IMR-90 (cell line): ENCODE results near the gene GTF2A1. TPM values are rescaled to one million over a fixed set of nuclear protein-coding genes. Genes with fewer than 3 reads are reported as not detected.

Experiments used
- ATAC-seq: fragments of 200-7000 bp; cut with Tn5 transposase; 2 replicates; pipeline ENCODE4 v1.9.1; 2020; ENCODE audit warnings: low read depth, mild to moderate bottlenecking, moderate library complexity
- BruUV-seq: library from RNA; stranded (reverse); fragments of 400-500 nt; replicated peaks from 2 replicates; lab custom pipeline; 2021; lab: Mats Ljungman, UMichigan
- CTCF ChIA-PET: fragments of 300-600 bp; formaldehyde crosslinking; extraction: SDS; loops from one replicate; lab custom pipeline; 2021; ENCODE audit warnings: antibody characterized with exemption; lab: Yijun Ruan, JAX
- POLR2A ChIA-PET: fragments of 300-600 bp; sonication (Branson Sonifier 250); formaldehyde crosslinking; loops from one replicate; lab custom pipeline; 2022; ENCODE audit warnings: antibody characterized with exemption; ENCODE audit not compliant: unreplicated experiment; lab: Charles Lee
- DNase-seq: peaks from one replicate; pipeline ENCODE4 v3.0.0; 2013
- H2AFZ ChIP-seq: replicated peaks from 2 replicates; pipeline ENCODE3; 2013; ENCODE audit warnings: low read length, mild to moderate bottlenecking; ENCODE audit not compliant: poor library complexity
- H2AK5ac ChIP-seq: 2 replicates; pipeline ENCODE4 v1.6.1; 2013; ENCODE audit warnings: low read depth, low read length, inconsistent platforms
- H2AK9ac ChIP-seq: replicated peaks from 2 replicates; pipeline ENCODE3; 2013; ENCODE audit warnings: mild to moderate bottlenecking, low read depth, low read length, moderate library complexity; ENCODE audit not compliant: poor library complexity
- H2BK120ac ChIP-seq: 2 replicates; pipeline ENCODE4 v1.6.1; 2013; ENCODE audit warnings: low read depth, low read length, inconsistent platforms
- H2BK15ac ChIP-seq: 3 replicates; pipeline ENCODE4 v1.6.1; 2013; ENCODE audit warnings: low read depth, low read length, inconsistent platforms
- H2BK20ac ChIP-seq: 2 replicates; pipeline ENCODE4 v1.6.1; 2013; ENCODE audit warnings: low read depth, mild to moderate bottlenecking, inconsistent platforms, low read length, moderate library complexity
- H2BK5ac ChIP-seq: 2 replicates; pipeline ENCODE4 v1.6.1; 2013; ENCODE audit warnings: mild to moderate bottlenecking, low read depth, low read length, inconsistent platforms; ENCODE audit not compliant: poor library complexity, severe bottlenecking
- H3K14ac ChIP-seq: replicated peaks from 2 replicates; pipeline ENCODE4 v1.6.1; 2013; ENCODE audit warnings: low read depth, low read length, inconsistent platforms
- H3K18ac ChIP-seq: 2 replicates; pipeline ENCODE4 v1.6.1; 2013; ENCODE audit warnings: low read depth, low read length, control low read depth
- H3K23ac ChIP-seq: 2 replicates; pipeline ENCODE4 v1.6.1; 2013; ENCODE audit warnings: low read depth, low read length, inconsistent platforms
- H3K27ac ChIP-seq: 2 replicates; pipeline ENCODE4 v1.5.1; 2013; ENCODE audit warnings: mild to moderate bottlenecking, control low read depth, low read length; ENCODE audit not compliant: insufficient read depth
- H3K27me3 ChIP-seq: 2 replicates; pipeline ENCODE4 v1.6.1; 2013; ENCODE audit warnings: low read length; ENCODE audit not compliant: control insufficient read depth, insufficient read depth
- H3K36me3 ChIP-seq: 2 replicates; pipeline ENCODE4 v1.6.1; 2013; ENCODE audit warnings: low read length, mixed read lengths; ENCODE audit not compliant: control insufficient read depth, insufficient read depth
- H3K4ac ChIP-seq: 2 replicates; pipeline ENCODE4 v1.6.1; 2013; ENCODE audit warnings: low read depth, low read length, inconsistent platforms
- H3K4me1 ChIP-seq: 2 replicates; pipeline ENCODE4 v1.6.1; 2013; ENCODE audit warnings: low read length, mixed read lengths; ENCODE audit not compliant: control insufficient read depth, insufficient read depth
- H3K4me2 ChIP-seq: 2 replicates; pipeline ENCODE4 v1.6.1; 2013; ENCODE audit warnings: low read depth, mild to moderate bottlenecking, control low read depth, low read length, moderate library complexity
- H3K4me3 ChIP-seq: 2 replicates; pipeline ENCODE4 v1.5.1; 2013; ENCODE audit warnings: low read depth, mild to moderate bottlenecking, control low read depth, low read length, moderate library complexity; ENCODE audit not compliant: insufficient read depth
- H3K56ac ChIP-seq: 2 replicates; pipeline ENCODE4 v1.6.1; 2013; ENCODE audit warnings: low read length, inconsistent platforms; ENCODE audit not compliant: insufficient read depth; ENCODE audit errors: extremely low read depth
- H3K79me1 ChIP-seq, 2 experiments: 2 replicates each; pipeline ENCODE4 v1.6.1; 2013; ENCODE audit warnings: low read length in 2 of 2, inconsistent platforms in 1 of 2, low read depth in 1 of 2
- H3K9ac ChIP-seq: 2 replicates; pipeline ENCODE4 v1.6.1; 2013; ENCODE audit warnings: low read depth, low read length, control low read depth
- H3K9me1 ChIP-seq: 2 replicates; pipeline ENCODE4 v1.6.1; 2013; ENCODE audit warnings: low read length, inconsistent platforms; ENCODE audit not compliant: insufficient read depth
- H3K9me3 ChIP-seq: 2 replicates; pipeline ENCODE4 v1.6.1; 2013; ENCODE audit warnings: low read length; ENCODE audit not compliant: control insufficient read depth, insufficient read depth
- H4K20me1 ChIP-seq: 2 replicates; pipeline ENCODE4 v1.6.1; 2013; ENCODE audit warnings: low read length, inconsistent platforms; ENCODE audit not compliant: insufficient read depth
- H4K5ac ChIP-seq: 2 replicates; pipeline ENCODE4 v1.6.1; 2013; ENCODE audit warnings: mild to moderate bottlenecking, low read depth, low read length, control low read depth
- H4K8ac ChIP-seq, 2 experiments: 2 replicates each; pipeline ENCODE4 v1.6.1; 2013; ENCODE audit warnings: low read depth in 2 of 2, low read length in 2 of 2, control low read depth in 1 of 2, inconsistent platforms in 1 of 2
- H4K91ac ChIP-seq: 2 replicates; pipeline ENCODE4 v1.6.1; 2013; ENCODE audit warnings: low read depth, low read length, inconsistent platforms; ENCODE audit not compliant: insufficient read depth
- BHLHE40 ChIP-seq: fragments of 150-350 bp; IDR thresholded peaks from 2 replicates; pipeline ENCODE4 v1.6.1; 2016; ENCODE audit warnings: mild to moderate bottlenecking, low read depth, low read length
- CEBPB ChIP-seq: IDR thresholded peaks from 2 replicates; pipeline ENCODE4 v1.6.1; 2012; ENCODE audit warnings: low read depth, low read length, improper control_type of control experiment
- CHD1 ChIP-seq: IDR thresholded peaks from 2 replicates; pipeline ENCODE4 v1.6.1; 2012; ENCODE audit warnings: low read depth, low read length, improper control_type of control experiment
- FOS ChIP-seq: fragments of 150-350 bp; IDR thresholded peaks from 2 replicates; pipeline ENCODE4 v1.6.1; 2016; ENCODE audit warnings: low read depth, low read length
- MAFK ChIP-seq: IDR thresholded peaks from 2 replicates; pipeline ENCODE4 v1.6.1; 2012; ENCODE audit warnings: low read depth, low read length, improper control_type of control experiment
- MAZ ChIP-seq: IDR thresholded peaks from 2 replicates; pipeline ENCODE4 v1.6.1; 2012; ENCODE audit warnings: low read depth, mild to moderate bottlenecking, low read length, improper control_type of control experiment, moderate library complexity, borderline replicate concordance
- MXI1 ChIP-seq: IDR thresholded peaks from 2 replicates; pipeline ENCODE4 v1.6.1; 2012; ENCODE audit warnings: low read depth, mild to moderate bottlenecking, low read length, moderate library complexity, borderline replicate concordance
- NFE2L2 ChIP-seq: fragments of 150-350 bp; IDR thresholded peaks from 2 replicates; pipeline ENCODE4 v1.6.1; 2016; ENCODE audit warnings: low read depth, mild to moderate bottlenecking, low read length
- POLR2A ChIP-seq: IDR thresholded peaks from 2 replicates; pipeline ENCODE4 v1.6.1; 2012; ENCODE audit warnings: mild to moderate bottlenecking, low read depth, low read length
- RAD21 ChIP-seq: IDR thresholded peaks from 2 replicates; pipeline ENCODE4 v1.6.1; 2012; ENCODE audit warnings: low read length, improper control_type of control experiment
- RCOR1 ChIP-seq: IDR thresholded peaks from 2 replicates; pipeline ENCODE4 v1.6.1; 2012; ENCODE audit warnings: mild to moderate bottlenecking, low read length, improper control_type of control experiment; ENCODE audit not compliant: insufficient replicate concordance
- RFX5 ChIP-seq: IDR thresholded peaks from 2 replicates; pipeline ENCODE4 v1.8.0; 2012; ENCODE audit warnings: low read depth, mild to moderate bottlenecking, low read length, moderate library complexity
- SMC3 ChIP-seq: fragments of 150-350 bp; IDR thresholded peaks from 2 replicates; pipeline ENCODE4 v1.6.1; 2016; ENCODE audit warnings: low read depth, mild to moderate bottlenecking, antibody characterized with exemption, low read length, moderate library complexity
- WGBS, 2 experiments: methylation state at CpG; one replicate each; pipeline versions ENCODE4 v1.1.5 to v1.1.7; 2013; ENCODE audit warnings: missing lambda C conversion rate in 2 of 2; ENCODE audit not compliant: insufficient read length in 1 of 2; ENCODE audit errors: extremely low coverage in 2 of 2; 5-methylcytosine and 5-hydroxymethylcytosine counted together
- dilution Hi-C: fragments of 300-500 bp; cut with HindIII; formaldehyde crosslinking; loops from one replicate; pipeline ENCODE4 v1.14.3; 2018; ENCODE audit warnings: low sequenced_read_pairs; ENCODE audit not compliant: unreplicated experiment
- in situ Hi-C: fragments of 300-500 bp; cut with MboI; formaldehyde crosslinking; loops from 3 replicates; pipeline ENCODE4 v1.14.3; 2019; ENCODE audit warnings: low sequenced_read_pairs, inconsistent platforms, mixed read lengths
- intact Hi-C: fragments of 100-400 bp; cut with micrococcal nuclease; formaldehyde crosslinking; loops from 2 replicates; pipeline ENCODE4 v1.10.0; 2022
- polyA plus RNA-seq, 3 experiments: library from polyadenylated mRNA; depleted of rRNA; stranded (reverse); fragments of >200 nt; gene quantifications; 2 replicates each; pipeline ENCODE4 v1.2.3, GENCODE V29; 2012; ENCODE audit warnings: low replicate concordance in 1 of 3
- total RNA-seq: library from RNA; depleted of rRNA; stranded (reverse); fragments of >200 nt; gene quantifications from 2 replicates; pipeline ENCODE4 v1.2.3, GENCODE V29; 2012
- TF ChIP-seq, protein P1 (sequence below): fragments of 150-350 bp; IDR thresholded peaks from 2 replicates; pipeline ENCODE4 v1.6.1; 2017; ENCODE audit warnings: mild to moderate bottlenecking, antibody characterized with exemption, low read length, low read depth
- TF ChIP-seq, protein P2 (sequence below): conservative IDR thresholded peaks from 2 replicates; pipeline ENCODE4 v1.5.1; 2012; ENCODE audit warnings: mild to moderate bottlenecking, low read depth, low read length, improper control_type of control experiment
- TF ChIP-seq, protein P3 (sequence below): fragments of 150-350 bp; IDR thresholded peaks from 2 replicates; pipeline ENCODE4 v1.6.1; 2016; ENCODE audit warnings: low read depth, mild to moderate bottlenecking, low read length, moderate library complexity, borderline replicate concordance

GTF2A1 gene
- total and polyA plus RNA-seq, 2 of the 4 experiments (the other 2 are of a cell fraction) = 16.0 to 60.4 TPM

DNA sequence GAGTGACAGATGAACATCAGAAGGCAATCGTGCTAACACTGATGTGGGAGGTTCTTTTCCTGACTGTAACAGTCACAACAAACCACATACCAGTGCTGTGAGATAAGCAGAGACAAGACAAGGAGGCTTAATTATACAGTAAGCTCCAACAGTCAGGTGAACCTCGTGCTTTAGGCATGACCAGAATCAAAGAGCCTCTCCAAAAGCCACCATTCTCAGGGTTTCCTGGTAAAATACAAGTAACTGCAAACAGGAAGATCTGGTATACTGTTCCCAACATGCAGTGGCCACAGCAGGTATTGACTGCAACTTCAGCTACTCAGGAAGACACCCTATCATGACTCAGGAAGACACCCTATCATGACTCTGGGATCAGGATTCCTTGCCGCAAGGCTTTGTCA, 47.3 kb upstream of the GTF2A1 start:
- Histone ChIP-seq H3K36me3 (no peaks in the 10 kb centered on the region), H2BK15ac (no peak overlapping the region), H3K18ac (no peak overlapping the region), H2BK20ac (no peak overlapping the region), H3K4me1 (no peaks in the 10 kb centered on the region), H3K14ac (no peak overlapping the region), H3K23ac (no peak overlapping the region), H3K9ac (no peak overlapping the region), H3K56ac (no peak overlapping the region), H4K20me1 (no peaks in the 10 kb centered on the region), H3K4me2 (no peak overlapping the region), H2BK120ac (no peak overlapping the region), H2AK9ac (no peak overlapping the region), H3K79me1 (no peaks in the 10 kb centered on the region), H4K5ac (no peak overlapping the region), H3K27me3 (no peaks in the 10 kb centered on the region; the same call in 1 of the 2 replicates), H4K91ac (no peak overlapping the region), H3K9me3 (no peaks in the 10 kb centered on the region), H3K9me1 (no peaks in the 10 kb centered on the region), H4K8ac (no peak overlapping the region), H2AFZ (no peak overlapping the region), H2BK5ac (no peak overlapping the region), H2AK5ac (no peak overlapping the region), H3K4me3 (no peak overlapping the region), H3K4ac (no peak overlapping the region), H3K27ac (no peak overlapping the region)
- in situ Hi-C loops = no loop called here
- ATAC-seq = no peak
- WGBS, 2 experiments = no CpG with 5 or more reads among the region's 3 CpGs
- POLR2A ChIA-PET = no interaction called here
- BruUV-seq = no TSS peak
- CTCF ChIA-PET = interaction anchor here (1.1 to 2.0 kb wide), 2 partner anchors 186 to 197 kb away, joined by 3 to 10 read pairs; no protein-coding TSS in a partner anchor
- intact Hi-C loops = no loop called here
- dilution Hi-C loops = no loop called here
- TF ChIP-seq, protein P1, sequence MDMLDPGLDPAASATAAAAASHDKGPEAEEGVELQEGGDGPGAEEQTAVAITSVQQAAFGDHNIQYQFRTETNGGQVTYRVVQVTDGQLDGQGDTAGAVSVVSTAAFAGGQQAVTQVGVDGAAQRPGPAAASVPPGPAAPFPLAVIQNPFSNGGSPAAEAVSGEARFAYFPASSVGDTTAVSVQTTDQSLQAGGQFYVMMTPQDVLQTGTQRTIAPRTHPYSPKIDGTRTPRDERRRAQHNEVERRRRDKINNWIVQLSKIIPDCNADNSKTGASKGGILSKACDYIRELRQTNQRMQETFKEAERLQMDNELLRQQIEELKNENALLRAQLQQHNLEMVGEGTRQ = no peak
- TF ChIP-seq MAFK = no peak
- TF ChIP-seq NFE2L2 = no peak
- TF ChIP-seq RAD21 = no peak
- TF ChIP-seq CEBPB = no peak
- no peak for TF ChIP-seq RCOR1
- no peak for TF ChIP-seq RFX5
- TF ChIP-seq, protein P2, sequence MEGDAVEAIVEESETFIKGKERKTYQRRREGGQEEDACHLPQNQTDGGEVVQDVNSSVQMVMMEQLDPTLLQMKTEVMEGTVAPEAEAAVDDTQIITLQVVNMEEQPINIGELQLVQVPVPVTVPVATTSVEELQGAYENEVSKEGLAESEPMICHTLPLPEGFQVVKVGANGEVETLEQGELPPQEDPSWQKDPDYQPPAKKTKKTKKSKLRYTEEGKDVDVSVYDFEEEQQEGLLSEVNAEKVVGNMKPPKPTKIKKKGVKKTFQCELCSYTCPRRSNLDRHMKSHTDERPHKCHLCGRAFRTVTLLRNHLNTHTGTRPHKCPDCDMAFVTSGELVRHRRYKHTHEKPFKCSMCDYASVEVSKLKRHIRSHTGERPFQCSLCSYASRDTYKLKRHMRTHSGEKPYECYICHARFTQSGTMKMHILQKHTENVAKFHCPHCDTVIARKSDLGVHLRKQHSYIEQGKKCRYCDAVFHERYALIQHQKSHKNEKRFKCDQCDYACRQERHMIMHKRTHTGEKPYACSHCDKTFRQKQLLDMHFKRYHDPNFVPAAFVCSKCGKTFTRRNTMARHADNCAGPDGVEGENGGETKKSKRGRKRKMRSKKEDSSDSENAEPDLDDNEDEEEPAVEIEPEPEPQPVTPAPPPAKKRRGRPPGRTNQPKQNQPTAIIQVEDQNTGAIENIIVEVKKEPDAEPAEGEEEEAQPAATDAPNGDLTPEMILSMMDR = no peak
- TF ChIP-seq MAZ = no peak
- TF ChIP-seq POLR2A = no peak
- no peak for TF ChIP-seq CHD1
- TF ChIP-seq MXI1 = no peak
- TF ChIP-seq FOS = no peak
- TF ChIP-seq BHLHE40 = no peak
- TF ChIP-seq, protein P3, sequence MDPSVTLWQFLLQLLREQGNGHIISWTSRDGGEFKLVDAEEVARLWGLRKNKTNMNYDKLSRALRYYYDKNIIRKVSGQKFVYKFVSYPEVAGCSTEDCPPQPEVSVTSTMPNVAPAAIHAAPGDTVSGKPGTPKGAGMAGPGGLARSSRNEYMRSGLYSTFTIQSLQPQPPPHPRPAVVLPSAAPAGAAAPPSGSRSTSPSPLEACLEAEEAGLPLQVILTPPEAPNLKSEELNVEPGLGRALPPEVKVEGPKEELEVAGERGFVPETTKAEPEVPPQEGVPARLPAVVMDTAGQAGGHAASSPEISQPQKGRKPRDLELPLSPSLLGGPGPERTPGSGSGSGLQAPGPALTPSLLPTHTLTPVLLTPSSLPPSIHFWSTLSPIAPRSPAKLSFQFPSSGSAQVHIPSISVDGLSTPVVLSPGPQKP = no peak
- TF ChIP-seq SMC3 = no peak
- peak; percentile 1 for DNase-seq
